A673 (cell line): Measurements from ENCODE around the gene LARGE2. TPM values are rescaled to one million over a fixed set of nuclear protein-coding genes. Genes with fewer than 3 reads are reported as not detected.

Experiments
- BruUV-seq: library from RNA; stranded (reverse); fragments of 400-500 nt; replicated peaks from 2 replicates; lab custom pipeline; 2021; lab: Mats Ljungman, UMichigan
- CTCF ChIA-PET: fragments of 300-600 bp; sonication (Branson Sonifier 250); formaldehyde crosslinking; loops from one replicate; lab custom pipeline; 2022; ENCODE audit warnings: antibody characterized with exemption; lab: Charles Lee
- POLR2A ChIA-PET: fragments of 300-600 bp; sonication (Branson Sonifier 250); formaldehyde crosslinking; loops from one replicate; lab custom pipeline; 2022; ENCODE audit warnings: antibody characterized with exemption; ENCODE audit not compliant: low non-redundant PET; lab: Charles Lee
- DNase-seq: peaks from one replicate; pipeline ENCODE4 v3.0.0-alpha.2; 2015; ENCODE audit warnings: low spot score
- H3K27ac ChIP-seq: fragments of 200-600 bp; sonication (generic); 2 replicates; pipeline ENCODE4 v1.5.1; 2016; ENCODE audit warnings: mixed run types, low read depth, mild to moderate bottlenecking, mixed read lengths, antibody characterized with exemption, low read length; ENCODE audit not compliant: poor library complexity, severe bottlenecking
- H3K27me3 ChIP-seq: fragments of 200-600 bp; sonication (generic); replicated peaks from 2 replicates; pipeline ENCODE4 v1.6.1; 2017; ENCODE audit warnings: mixed run types, low read depth, mild to moderate bottlenecking, mixed read lengths, antibody characterized with exemption, low read length; ENCODE audit not compliant: insufficient read depth, poor library complexity
- H3K36me3 ChIP-seq: fragments of 200-600 bp; sonication (generic); 2 replicates; pipeline ENCODE4 v1.6.1; 2016; ENCODE audit warnings: mixed run types, mild to moderate bottlenecking, mixed read lengths, antibody characterized with exemption, low read length; ENCODE audit not compliant: insufficient read depth, poor library complexity, severe bottlenecking
- H3K4me1 ChIP-seq: fragments of 200-600 bp; sonication (generic); 2 replicates; pipeline ENCODE4 v1.6.1; 2017; ENCODE audit warnings: mixed run types, mild to moderate bottlenecking, mixed read lengths, antibody characterized with exemption, low read length; ENCODE audit not compliant: insufficient read depth, poor library complexity, severe bottlenecking
- H3K4me3 ChIP-seq: fragments of 200-600 bp; sonication (generic); 2 replicates; pipeline ENCODE4 v1.5.1; 2016; ENCODE audit warnings: low read depth, mixed run types, mild to moderate bottlenecking, mixed read lengths, low read length; ENCODE audit not compliant: poor library complexity, severe bottlenecking
- H3K9me3 ChIP-seq: fragments of 200-600 bp; sonication (generic); 2 replicates; pipeline ENCODE4 v1.6.1; 2016; ENCODE audit warnings: mixed run types, low read depth, mild to moderate bottlenecking, mixed read lengths, antibody characterized with exemption, low read length; ENCODE audit not compliant: poor library complexity, severe bottlenecking
- CTCF ChIP-seq: fragments of 300-800, 200-600 bp; sonication (generic); conservative IDR thresholded peaks from 2 replicates; pipeline ENCODE4 v1.5.1; 2017; ENCODE audit warnings: low read depth, mild to moderate bottlenecking, antibody characterized with exemption, low read length, moderate library complexity, mixed read lengths
- EZH2 ChIP-seq: fragments of 200-600 bp; sonication (generic); IDR thresholded peaks from 2 replicates; pipeline ENCODE4 v1.6.1; 2017; ENCODE audit warnings: borderline replicate concordance, low read depth, mild to moderate bottlenecking, mixed read lengths, antibody characterized with exemption, low read length; ENCODE audit not compliant: poor library complexity, severe bottlenecking
- intact Hi-C: fragments of 100-400 bp; cut with micrococcal nuclease; formaldehyde crosslinking; loops from one replicate; pipeline ENCODE4 v1.10.0; 2022; ENCODE audit not compliant: unreplicated experiment
- total RNA-seq: library from RNA; stranded (reverse); gene quantifications from 2 replicates; pipeline ENCODE4 v1.2.3, GENCODE V29; 2021

LARGE2 gene
- total RNA-seq, 1 experiment from 2014 or later: 9.1 TPM

GRCh38 chr11:45967506-45967905, 45.0 kb downstream of the LARGE2 start:
- no peak overlapping the region for H3K27ac ChIP-seq
- BruUV-seq: no TSS peak
- peaks cover 41% of the 10 kb centered on the region for H3K36me3 ChIP-seq
- ChIA-PET POLR2A (no interaction called here), CTCF (interaction anchor here (0.5 to 1.2 kb wide), 4 partner anchors 37 to 341 kb away, joined by 3 to 8 read pairs (median 3); no protein-coding TSS in a partner anchor)
- no peaks in the 10 kb centered on the region for H3K9me3 ChIP-seq
- intact Hi-C loops: loop anchor here (5.0 kb wide), 1 partner anchor 270 kb away; no protein-coding TSS in a partner anchor
- H3K27me3 ChIP-seq: no peaks in the 10 kb centered on the region
- no peak for DNase-seq
- H3K4me1 ChIP-seq: no peaks in the 10 kb centered on the region
- TF ChIP-seq EZH2 (no peak), CTCF (no peak)
- H3K4me3 ChIP-seq: no peak overlapping the region

GRCh38 chr11:45968901-45969300, 46.4 kb downstream of the LARGE2 start:
- H3K27ac ChIP-seq: no peak overlapping the region
- no peaks in the 10 kb centered on the region for H3K27me3 ChIP-seq
- intact Hi-C loops: loop anchor here (5.0 kb wide), 1 partner anchor 268 kb away; no protein-coding TSS in a partner anchor
- H3K9me3 ChIP-seq: no peaks in the 10 kb centered on the region
- BruUV-seq: no TSS peak
- ChIA-PET CTCF (interaction anchor here (0.6 to 1.2 kb wide), 2 partner anchors 38 to 40 kb away, joined by 5 to 9 read pairs; no protein-coding TSS in a partner anchor), POLR2A (no interaction called here)
- no peak overlapping the region for H3K4me3 ChIP-seq
- TF ChIP-seq CTCF (no peak), EZH2 (no peak)
- peaks cover 41% of the 10 kb centered on the region for H3K36me3 ChIP-seq
- no peak for DNase-seq
- no peaks in the 10 kb centered on the region for H3K4me1 ChIP-seq

GRCh38 chr11:45973601-45974000, 51.1 kb downstream of the LARGE2 start:
- BruUV-seq: no TSS peak
- no peak for TF ChIP-seq CTCF
- TF ChIP-seq EZH2: no peak
- POLR2A ChIA-PET: no interaction called here
- Histone ChIP-seq H3K36me3 (peaks cover 28% of the 10 kb centered on the region), H3K4me3 (no peak overlapping the region), H3K27me3 (no peaks in the 10 kb centered on the region), H3K27ac (no peak overlapping the region), H3K4me1 (no peaks in the 10 kb centered on the region), H3K9me3 (no peaks in the 10 kb centered on the region)
- no peak for DNase-seq
- CTCF ChIA-PET: interaction anchor here (0.7 kb wide), 1 partner anchor 10 kb away, joined by 3 read pairs; no protein-coding TSS in a partner anchor
- intact Hi-C loops: no loop called here
